ENCODE data around the gene ZNF280D. TPM values are rescaled to one million over a fixed set of nuclear protein-coding genes. Genes with fewer than 3 reads are reported as not detected.
"Not testable (repeated sequence)": the region's sequence is repeated elsewhere in the genome, so short reads cannot be mapped to it uniquely, and the experiment has no call there.

The ZNF280D gene, protein sequence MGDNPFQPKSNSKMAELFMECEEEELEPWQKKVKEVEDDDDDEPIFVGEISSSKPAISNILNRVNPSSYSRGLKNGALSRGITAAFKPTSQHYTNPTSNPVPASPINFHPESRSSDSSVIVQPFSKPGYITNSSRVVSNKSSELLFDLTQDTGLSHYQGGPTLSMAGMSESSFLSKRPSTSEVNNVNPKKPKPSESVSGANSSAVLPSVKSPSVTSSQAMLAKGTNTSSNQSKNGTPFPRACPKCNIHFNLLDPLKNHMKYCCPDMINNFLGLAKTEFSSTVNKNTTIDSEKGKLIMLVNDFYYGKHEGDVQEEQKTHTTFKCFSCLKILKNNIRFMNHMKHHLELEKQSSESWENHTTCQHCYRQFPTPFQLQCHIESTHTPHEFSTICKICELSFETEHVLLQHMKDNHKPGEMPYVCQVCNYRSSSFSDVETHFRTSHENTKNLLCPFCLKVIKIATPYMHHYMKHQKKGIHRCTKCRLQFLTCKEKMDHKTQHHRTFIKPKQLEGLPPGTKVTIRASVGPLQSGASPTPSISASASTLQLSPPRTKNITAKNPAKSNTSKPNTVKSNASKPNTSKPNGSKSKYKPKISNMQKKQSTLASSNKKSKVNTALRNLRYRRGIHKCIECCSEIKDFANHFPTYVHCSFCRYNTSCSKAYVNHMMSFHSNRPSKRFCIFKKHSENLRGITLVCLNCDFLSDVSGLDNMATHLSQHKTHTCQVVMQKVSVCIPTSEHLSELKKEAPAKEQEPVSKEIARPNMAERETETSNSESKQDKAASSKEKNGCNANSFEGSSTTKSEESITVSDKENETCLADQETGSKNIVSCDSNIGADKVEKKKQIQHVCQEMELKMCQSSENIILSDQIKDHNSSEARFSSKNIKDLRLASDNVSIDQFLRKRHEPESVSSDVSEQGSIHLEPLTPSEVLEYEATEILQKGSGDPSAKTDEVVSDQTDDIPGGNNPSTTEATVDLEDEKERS
- 27.7 and 28.2 TPM in 2 replicates for total RNA-seq

GRCh38 chr15:56733136-56734012, at the start of gene ZNF280D:
Gene ZNF280D (minus strand): TSS chr15:56733509. CDS start chr15:56707109, 26,400 bp downstream.
- intact Hi-C loops (cut with micrococcal nuclease) = loop anchor here (1.0 to 2.0 kb wide), 3 partner anchors 53 to 491 kb away; partner anchors contain the start of genes RFX7 and TCF12

- intact Hi-C loops (cut with micrococcal nuclease) = no loop called here
These were observed 49.0 kb upstream of the ZNF280D start for GRCh38 chr15:56782306-56782705.

- intact Hi-C loops (cut with micrococcal nuclease) = no loop called here
These were observed 48.4 kb upstream of the ZNF280D start for GRCh38 chr15:56781666-56782065.

GRCh38 chr15:56780102-56780725, 46.9 kb upstream of the ZNF280D start:
- intact Hi-C loops (cut with micrococcal nuclease) = not testable (repeated sequence)

DNA sequence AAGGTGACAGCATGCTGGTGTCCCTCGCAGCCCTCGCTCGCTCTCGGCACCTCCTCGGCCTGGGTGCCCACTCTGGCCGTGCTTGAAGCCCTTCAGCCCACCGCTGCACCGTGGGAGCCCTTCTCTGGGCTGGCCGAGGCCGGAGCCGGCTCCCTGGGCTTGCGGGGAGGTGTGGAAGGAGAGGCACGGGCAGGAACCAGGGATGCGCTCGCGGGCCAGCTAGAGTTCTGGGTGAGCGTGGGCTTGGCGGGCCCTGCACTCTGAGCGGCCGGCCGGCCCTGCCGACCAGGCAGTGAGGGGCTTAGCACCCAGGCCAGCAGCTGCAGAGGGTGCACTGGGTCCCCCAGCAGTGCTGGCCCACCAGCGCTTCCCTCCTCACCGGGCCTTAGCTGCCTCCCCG, 46.1 kb upstream of the ZNF280D start:
- intact Hi-C loops (cut with micrococcal nuclease) = not testable (repeated sequence)

DNA sequence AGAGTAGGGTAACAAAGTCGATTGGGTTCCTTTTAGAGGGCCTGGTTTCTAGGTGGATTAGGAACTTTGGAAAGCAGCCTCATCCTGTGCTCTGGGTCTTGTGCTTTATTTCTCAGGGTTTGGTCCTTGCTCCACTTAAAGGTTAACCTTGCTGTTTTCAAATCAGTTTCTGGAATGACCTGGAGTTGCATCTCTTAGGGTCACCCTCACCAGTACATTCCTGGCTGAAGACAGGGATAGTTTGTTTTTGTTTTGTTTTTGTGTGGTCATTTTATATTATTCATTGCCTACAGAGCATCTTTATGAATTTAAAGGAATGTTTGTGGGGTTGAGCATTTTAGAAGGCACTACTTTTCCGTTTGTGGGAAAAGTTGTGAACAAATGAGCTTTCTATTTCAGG, 45.5 kb upstream of the ZNF280D start:
- intact Hi-C loops (cut with micrococcal nuclease) = no loop called here

DNA sequence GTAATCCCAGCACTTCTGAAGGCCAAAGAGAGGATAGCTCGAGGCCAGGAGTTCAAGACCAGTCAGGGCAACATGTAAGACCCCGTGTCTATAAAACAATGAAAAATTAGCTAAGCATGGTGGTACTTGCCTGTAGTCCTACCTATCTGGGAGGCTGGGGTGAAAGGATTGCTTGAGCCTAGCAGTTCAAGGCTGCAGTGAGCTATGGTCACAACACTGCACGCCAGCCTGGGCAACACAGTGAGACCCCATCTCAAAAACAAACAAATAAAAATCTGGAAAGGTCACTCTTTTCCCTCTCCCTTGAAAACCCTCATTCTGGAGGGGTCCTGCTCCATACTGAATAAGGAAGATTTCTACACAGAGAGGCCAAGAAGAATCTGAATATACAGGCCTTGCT, 43.5 kb upstream of the ZNF280D start:
- intact Hi-C loops (cut with micrococcal nuclease) = no loop called here

DNA sequence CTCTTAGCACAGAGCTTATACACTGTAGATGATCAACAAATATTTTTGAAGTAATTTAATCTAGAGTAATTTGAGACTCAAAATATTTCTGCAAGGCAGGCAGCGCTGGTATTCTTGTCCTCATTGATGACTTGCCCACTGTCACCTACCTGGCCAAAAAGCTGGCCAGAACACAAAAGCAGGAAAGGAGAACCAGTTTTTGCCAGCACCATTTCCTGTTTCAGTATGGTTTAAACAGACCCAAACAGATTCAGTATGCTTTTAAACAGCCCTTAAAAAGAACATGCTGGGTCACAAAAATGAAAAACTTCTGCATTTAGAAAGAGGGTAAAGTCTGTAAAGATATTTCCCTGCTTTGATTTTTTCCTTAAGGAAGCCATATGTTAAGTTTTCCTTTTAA, 42.3 kb upstream of the ZNF280D start:
- intact Hi-C loops (cut with micrococcal nuclease) = no loop called here

- intact Hi-C loops (cut with micrococcal nuclease) = no loop called here
These were observed 41.0 kb upstream of the ZNF280D start for GRCh38 chr15:56774356-56774755.

DNA sequence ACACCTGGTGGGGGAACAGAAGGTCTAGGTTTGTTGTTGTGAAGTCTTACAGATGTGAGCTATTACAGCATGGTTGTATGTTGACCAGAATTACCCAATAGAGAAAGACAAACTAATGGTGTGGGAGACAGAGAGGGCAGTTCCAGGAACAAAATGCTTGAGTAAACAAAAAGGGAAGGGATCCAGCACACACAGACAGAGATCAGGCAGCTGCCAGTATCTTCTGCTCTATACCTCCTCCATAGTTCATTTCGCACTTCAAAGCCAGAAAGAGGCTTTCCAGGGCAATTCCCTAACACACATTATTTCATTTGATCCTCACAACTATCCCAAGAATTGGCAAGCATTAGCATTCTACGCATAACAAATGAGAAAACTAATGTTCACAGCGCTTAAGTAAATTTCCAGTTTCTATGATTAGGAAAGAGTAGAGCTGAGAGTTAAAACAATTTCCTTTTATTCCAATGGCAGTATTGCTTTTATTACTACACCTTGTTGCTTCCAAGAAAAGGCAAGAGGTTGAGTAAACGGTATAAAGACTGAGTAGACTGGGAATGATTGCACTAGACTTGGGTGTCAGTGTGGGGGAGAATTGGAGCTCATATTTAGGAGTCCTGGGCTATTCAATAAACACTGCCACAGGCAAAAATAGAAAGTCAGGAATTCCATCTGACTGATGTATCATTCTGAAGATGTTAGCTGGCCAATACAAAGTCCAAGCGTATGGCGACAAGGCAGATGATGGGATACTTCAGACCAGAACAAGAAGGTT, 39.7 kb upstream of the ZNF280D start:
- intact Hi-C loops (cut with micrococcal nuclease) = no loop called here

DNA sequence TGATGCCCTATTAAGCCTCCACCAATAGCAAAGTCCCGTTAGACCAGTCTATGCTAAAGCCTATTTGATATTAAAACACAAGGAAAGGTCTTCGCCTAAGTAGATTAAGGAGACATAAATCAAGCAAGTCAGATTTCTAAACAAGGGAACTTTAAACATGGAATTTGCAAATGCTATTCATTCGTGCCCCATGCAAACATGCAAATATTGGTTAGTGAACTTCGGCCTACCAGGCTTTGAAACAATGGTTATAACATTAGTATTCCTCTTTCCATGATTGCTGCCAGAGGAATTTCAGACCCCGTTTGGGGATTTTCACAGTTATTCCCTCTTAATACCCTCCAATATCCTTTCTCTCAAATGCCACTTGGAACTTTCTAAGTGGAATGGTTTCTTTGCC, 36.9 kb upstream of the ZNF280D start:
- intact Hi-C loops (cut with micrococcal nuclease) = no loop called here

DNA sequence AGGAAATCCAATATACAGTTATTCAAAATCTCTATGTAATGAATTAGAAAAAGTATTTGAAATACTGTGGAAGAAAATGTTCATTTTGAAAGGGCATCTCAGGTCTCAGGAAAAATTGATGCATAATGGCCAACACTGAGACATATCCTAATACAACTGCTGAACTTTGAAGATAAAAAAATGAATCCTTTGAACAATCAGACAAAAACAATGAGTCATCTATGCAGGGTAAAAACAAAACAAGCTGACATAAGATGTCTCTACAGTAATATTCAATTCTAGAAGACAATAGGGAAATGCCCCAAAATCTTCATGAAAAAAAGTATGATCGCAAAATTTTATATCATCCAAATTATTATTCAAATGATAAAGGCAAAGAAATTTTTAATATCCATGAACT, 34.0 kb upstream of the ZNF280D start:
- intact Hi-C loops (cut with micrococcal nuclease) = no loop called here

- intact Hi-C loops (cut with micrococcal nuclease) = no loop called here
These were observed 31.9 kb upstream of the ZNF280D start for GRCh38 chr15:56765251-56765650.

DNA sequence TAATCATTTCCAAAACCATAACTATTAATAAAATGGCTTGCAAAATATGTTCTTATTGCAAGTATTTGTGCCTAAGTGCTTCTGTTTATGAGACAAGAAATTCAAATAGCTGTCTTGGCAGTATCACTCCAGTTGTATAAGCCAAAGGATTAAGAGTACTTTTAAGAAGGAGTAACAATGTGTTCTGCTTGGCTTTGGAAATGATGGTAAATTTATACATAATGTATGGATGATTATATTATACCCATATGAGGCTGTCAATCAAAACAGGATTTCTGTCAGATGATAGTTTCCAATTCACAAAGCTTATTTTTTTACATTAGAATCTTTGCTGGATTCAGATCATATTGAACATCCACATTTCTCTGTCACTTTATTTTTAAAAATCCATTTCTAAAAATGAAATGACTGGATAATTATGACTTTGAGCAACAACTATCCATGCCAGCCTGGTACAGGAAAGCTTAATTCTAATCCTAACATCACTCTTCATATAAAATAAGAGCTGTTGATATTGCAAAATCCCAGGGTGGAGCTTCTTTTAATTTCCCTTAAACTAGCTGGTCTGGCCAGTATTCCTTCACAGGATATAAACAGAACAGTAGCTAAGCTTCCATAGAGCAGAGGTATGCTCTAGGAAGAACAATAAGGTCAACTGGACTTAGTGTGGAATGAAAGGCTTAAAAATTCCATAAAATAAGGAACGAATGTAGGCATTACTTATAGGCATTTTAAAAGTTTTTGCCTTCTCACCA, 30.0 kb upstream of the ZNF280D start:
- intact Hi-C loops (cut with micrococcal nuclease) = no loop called here

- intact Hi-C loops (cut with micrococcal nuclease) = no loop called here
These were observed 26.9 kb upstream of the ZNF280D start for GRCh38 chr15:56760186-56760585.

GRCh38 chr15:56759450-56759845, 26.1 kb upstream of the ZNF280D start:
- intact Hi-C loops (cut with micrococcal nuclease) = no loop called here

DNA sequence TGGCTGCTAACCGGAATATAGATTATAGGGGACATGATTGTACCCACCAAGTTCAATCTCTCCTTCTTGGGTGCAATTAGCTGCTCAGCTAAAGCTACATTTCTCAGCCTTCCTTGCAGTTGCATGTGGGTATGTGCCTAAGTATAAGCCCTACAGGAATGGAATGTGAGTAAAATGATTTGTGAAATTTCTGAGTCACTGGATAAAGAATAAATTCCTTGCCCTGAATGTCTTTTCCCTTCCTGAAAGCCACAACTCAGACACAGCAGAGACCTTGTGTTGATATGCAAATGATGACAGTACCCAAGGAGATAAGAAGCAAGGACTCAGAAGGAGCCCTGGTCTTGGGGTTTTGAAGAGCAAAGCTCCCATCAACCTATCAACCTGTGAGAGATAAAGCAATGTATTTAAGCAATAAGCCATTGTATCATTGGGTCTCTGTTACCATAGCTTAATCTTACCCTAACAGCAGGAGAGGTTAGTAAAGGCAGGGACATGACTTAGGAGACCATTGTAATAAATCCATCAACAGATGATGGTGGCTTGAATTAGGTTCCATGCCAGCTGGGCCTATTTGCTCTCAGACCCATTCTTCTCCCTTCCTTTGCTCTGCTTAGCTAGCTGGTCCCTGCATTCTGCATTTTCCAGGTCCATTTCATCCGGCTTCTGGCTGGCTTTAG, 25.6 kb upstream of the ZNF280D start:
- intact Hi-C loops (cut with micrococcal nuclease) = no loop called here

GRCh38 chr15:56757875-56758274, 24.6 kb upstream of the ZNF280D start:
- intact Hi-C loops (cut with micrococcal nuclease) = no loop called here
